ENCODE results near the gene GRID1. TPM values are rescaled to one million over a fixed set of nuclear protein-coding genes. Genes with fewer than 3 reads are reported as not detected.

The GRID1 gene
- total and polyA plus RNA-seq, 7 experiments from 2014 or later, result not detected

DNA sequence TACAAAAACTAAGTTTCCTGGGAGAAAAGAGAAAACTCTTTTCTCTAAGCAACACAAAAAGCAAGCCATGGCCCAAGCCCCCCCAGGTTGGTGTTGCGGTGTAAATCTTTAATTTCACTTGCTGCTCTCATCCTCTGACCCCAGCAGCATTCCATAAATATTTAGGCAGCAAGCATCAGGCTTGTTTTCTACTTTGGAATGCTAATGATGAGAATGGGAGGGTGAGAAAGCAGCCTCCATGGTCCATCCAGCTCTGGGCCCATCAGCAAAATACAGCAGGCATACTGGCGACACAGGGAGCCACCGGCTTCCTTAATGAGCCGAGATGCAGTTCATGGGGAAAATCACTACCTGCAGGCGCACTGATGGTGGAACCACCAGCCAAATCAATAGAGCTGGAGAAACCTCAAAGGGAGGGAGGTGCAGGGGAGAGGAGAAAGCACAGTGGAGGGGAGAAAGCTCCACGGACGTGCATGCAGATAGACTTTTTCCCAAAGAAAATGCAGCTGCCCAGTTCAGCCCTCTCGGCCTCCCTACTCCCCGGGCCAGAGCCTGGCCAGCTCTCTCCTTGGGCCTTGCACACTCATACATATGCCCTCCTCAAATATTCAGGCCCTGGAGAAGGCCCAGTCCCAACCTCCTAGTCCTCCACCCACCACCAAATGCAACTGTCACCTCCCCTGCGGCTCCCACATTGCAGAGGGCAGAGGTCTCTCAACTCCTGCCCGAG lies 131.9 kb downstream of the GRID1 start:
- peaks cover 0 to 9% (median 0%) of the 10 kb centered on the region in 5 donors for H3K27me3 Mint-ChIP-seq
- H3K27ac ChIP-seq (ENCODE audit: low read depth, low read length), result no peak overlapping the region
- H3K9me3 Mint-ChIP-seq, result peaks cover 0 to 14% (median 3%) of the 10 kb centered on the region in 11 donors
- no peaks in the 10 kb centered on the region for H3K4me1 ChIP-seq (ENCODE audit: control insufficient read depth in 2 of 2, insufficient read depth in 2 of 2, low read length in 2 of 2)
- H3K4me3 ChIP-seq (ENCODE audit: low read length), result no peak overlapping the region
- H3K36me3 Mint-ChIP-seq, result peaks cover 0 to 5% (median 4%) of the 10 kb centered on the region in 5 donors
- intact Hi-C loops (cut with micrococcal nuclease), result no loop called here
- DNase-seq (no peak), ATAC-seq (no peak)
- H3K4me3 Mint-ChIP-seq, result no peak overlapping the region
- ChIA-PET POLR2A (no interaction called here), CTCF (no interaction called here)
- H3K27ac Mint-ChIP-seq, result no peak overlapping the region
- no peaks in the 10 kb centered on the region for H3K9me3 ChIP-seq (ENCODE audit: control insufficient read depth in 2 of 3, low read length in 3 of 3)
- no peaks in the 10 kb centered on the region for H3K36me3 ChIP-seq (ENCODE audit: control insufficient read depth in 2 of 3, insufficient read depth in 3 of 3, low read length in 3 of 3)
- H3K4me1 Mint-ChIP-seq, result no peaks in the 10 kb centered on the region
- H3K27me3 ChIP-seq (ENCODE audit: control insufficient read depth in 2 of 2, insufficient read depth in 2 of 2, low read length in 2 of 2), result no peaks in the 10 kb centered on the region

DNA sequence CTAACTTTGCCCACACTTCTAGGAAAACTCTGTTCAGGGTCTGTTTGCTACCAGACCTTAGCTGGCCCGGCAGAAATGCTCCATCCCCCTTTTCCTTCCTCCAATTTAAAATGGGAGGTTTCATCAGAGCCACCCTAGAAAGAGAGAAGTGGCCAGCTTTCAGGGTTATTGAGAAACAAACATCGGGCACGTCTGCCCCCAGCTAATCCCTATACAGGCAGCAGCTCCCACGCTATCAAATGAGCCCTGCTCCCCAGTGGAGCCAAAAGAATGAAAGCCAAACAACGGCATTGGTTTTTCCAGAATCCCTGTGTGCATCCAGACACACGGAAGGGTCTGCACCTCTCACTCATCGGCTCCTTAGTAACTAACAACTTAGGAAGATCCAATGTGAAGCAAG lies 132.5 kb downstream of the GRID1 start:
- Histone ChIP-seq H3K4me3 (ENCODE audit: low read length) (no peak overlapping the region), H3K27ac (ENCODE audit: low read depth, low read length) (no peak overlapping the region), H3K36me3 (ENCODE audit: control insufficient read depth in 2 of 3, insufficient read depth in 3 of 3, low read length in 3 of 3) (no peaks in the 10 kb centered on the region), H3K4me1 (ENCODE audit: control insufficient read depth in 2 of 2, insufficient read depth in 2 of 2, low read length in 2 of 2) (no peaks in the 10 kb centered on the region), H3K27me3 (ENCODE audit: control insufficient read depth in 2 of 2, insufficient read depth in 2 of 2, low read length in 2 of 2) (no peaks in the 10 kb centered on the region), H3K9me3 (ENCODE audit: control insufficient read depth in 2 of 3, low read length in 3 of 3) (no peaks in the 10 kb centered on the region)
- no peak for DNase-seq
- Mint-ChIP-seq H3K4me1 (no peaks in the 10 kb centered on the region), H3K4me3 (no peak overlapping the region), H3K27ac (no peak overlapping the region), H3K36me3 (peaks cover 0 to 5% (median 4%) of the 10 kb centered on the region in 5 donors), H3K27me3 (peaks cover 0 to 9% (median 0%) of the 10 kb centered on the region in 5 donors), H3K9me3 (peaks cover 0 to 14% (median 3%) of the 10 kb centered on the region in 11 donors)
- intact Hi-C loops (cut with micrococcal nuclease), result no loop called here
- POLR2A ChIA-PET, result no interaction called here
- CTCF ChIA-PET, result no interaction called here
- no peak for ATAC-seq

DNA sequence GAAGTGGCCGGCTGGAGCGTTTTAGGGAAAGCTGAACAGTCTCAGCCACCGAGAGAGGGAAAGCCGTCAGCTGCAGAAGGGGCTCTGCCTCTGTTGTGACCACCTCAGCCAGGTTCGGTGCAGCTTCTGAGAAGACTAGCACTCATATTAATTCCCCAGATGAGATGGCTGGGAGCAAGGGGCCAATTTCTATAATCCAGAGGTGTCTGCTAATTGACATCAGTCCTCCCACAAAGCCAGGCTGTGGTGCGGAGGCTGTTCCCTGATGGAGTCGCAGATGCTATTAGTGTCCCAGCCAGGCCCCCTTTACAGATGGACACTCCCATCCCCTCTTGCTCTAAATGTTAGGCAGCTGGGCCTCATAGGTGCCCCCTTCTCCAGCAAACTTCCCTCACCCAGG lies 133.5 kb downstream of the GRID1 start:
- no peaks in the 10 kb centered on the region for H3K4me1 Mint-ChIP-seq
- intact Hi-C loops (cut with micrococcal nuclease), result no loop called here
- no peaks in the 10 kb centered on the region for H3K9me3 ChIP-seq (ENCODE audit: control insufficient read depth in 2 of 3, low read length in 3 of 3)
- DNase-seq (no peak), ATAC-seq (no peak)
- no peak overlapping the region for H3K27ac ChIP-seq (ENCODE audit: low read depth, low read length)
- H3K27me3 Mint-ChIP-seq, result peaks cover 0 to 9% (median 0%) of the 10 kb centered on the region in 5 donors
- H3K36me3 ChIP-seq (ENCODE audit: control insufficient read depth in 2 of 3, insufficient read depth in 3 of 3, low read length in 3 of 3), result no peaks in the 10 kb centered on the region
- POLR2A ChIA-PET, result no interaction called here
- CTCF ChIA-PET, result no interaction called here
- H3K27ac Mint-ChIP-seq, result no peak overlapping the region
- H3K36me3 Mint-ChIP-seq, result peaks cover 0 to 5% (median 4%) of the 10 kb centered on the region in 5 donors
- peaks cover 0 to 14% (median 3%) of the 10 kb centered on the region in 11 donors for H3K9me3 Mint-ChIP-seq
- H3K27me3 ChIP-seq (ENCODE audit: control insufficient read depth in 2 of 2, insufficient read depth in 2 of 2, low read length in 2 of 2), result no peaks in the 10 kb centered on the region
- no peak overlapping the region for H3K4me3 Mint-ChIP-seq
- no peak overlapping the region for H3K4me3 ChIP-seq (ENCODE audit: low read length)
- no peaks in the 10 kb centered on the region for H3K4me1 ChIP-seq (ENCODE audit: control insufficient read depth in 2 of 2, insufficient read depth in 2 of 2, low read length in 2 of 2)

DNA sequence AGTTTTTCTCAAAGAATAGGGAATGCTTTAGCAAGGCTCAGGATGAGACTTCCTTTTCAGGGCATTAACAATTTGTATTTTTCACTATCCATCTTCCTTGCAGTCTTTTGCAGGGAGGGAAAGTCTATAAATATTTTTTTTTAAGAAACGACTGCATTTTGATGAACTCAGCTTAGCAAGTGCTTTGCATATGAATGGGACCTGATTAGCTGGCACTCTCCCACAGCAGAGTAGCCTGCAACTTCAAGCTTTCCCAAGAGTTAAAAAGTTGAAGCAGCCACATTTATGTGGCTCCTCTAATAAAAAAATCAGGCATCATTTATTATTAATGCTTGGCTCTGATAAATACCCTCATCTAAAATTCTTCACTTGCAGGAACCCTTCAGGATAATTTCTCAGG lies 134.0 kb downstream of the GRID1 start:
- intact Hi-C loops (cut with micrococcal nuclease), result no loop called here
- H3K27me3 Mint-ChIP-seq, result peaks cover 0 to 9% (median 0%) of the 10 kb centered on the region in 5 donors
- H3K9me3 Mint-ChIP-seq, result peaks cover 0 to 10% (median 2%) of the 10 kb centered on the region in 11 donors

DNA sequence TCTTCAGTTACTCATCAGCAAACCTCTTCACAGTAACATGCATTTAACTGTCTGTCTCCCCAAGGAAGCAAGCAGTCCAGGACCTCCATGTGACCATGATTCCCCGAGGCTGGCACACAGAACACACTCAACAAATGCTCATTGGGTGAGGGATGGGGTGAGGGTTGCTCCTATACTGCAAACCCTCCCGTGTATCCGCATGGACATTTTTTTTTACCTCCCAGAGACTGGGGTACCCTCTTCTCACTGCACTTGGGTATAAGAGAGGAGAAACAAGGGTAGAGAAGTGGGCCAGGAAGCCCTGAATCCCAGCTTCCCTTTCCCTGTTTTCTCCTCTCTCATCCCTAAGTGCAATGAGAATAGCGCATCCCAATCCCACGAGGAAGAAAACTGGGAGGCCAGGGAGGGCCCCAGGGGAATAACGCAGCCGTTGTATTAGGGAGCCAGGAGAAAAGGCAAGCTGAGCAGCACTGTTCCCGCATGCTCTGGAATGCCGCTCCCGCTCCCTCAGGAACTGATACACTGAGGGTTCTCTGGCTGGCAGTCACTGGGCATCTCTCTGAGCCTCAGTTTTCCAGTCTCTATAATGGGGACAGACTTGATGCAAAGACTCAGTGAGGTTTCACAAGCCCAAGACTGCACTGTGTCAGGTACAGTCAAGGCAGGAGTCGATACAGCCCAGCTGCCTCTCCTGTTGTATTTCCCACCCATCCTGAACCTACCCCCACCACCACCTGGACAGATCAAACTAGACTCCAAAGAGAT lies 134.6 kb downstream of the GRID1 start:
- Histone ChIP-seq H3K4me3 (ENCODE audit: low read length) (no peak overlapping the region), H3K4me1 (ENCODE audit: control insufficient read depth in 2 of 2, insufficient read depth in 2 of 2, low read length in 2 of 2) (no peaks in the 10 kb centered on the region), H3K36me3 (ENCODE audit: control insufficient read depth in 2 of 3, insufficient read depth in 3 of 3, low read length in 3 of 3) (no peaks in the 10 kb centered on the region), H3K27ac (ENCODE audit: low read depth, low read length) (no peak overlapping the region), H3K27me3 (ENCODE audit: control insufficient read depth in 2 of 2, insufficient read depth in 2 of 2, low read length in 2 of 2) (no peaks in the 10 kb centered on the region), H3K9me3 (ENCODE audit: control insufficient read depth in 2 of 3, low read length in 3 of 3) (no peaks in the 10 kb centered on the region)
- Mint-ChIP-seq H3K9me3 (peaks cover 0 to 5% (median 0%) of the 10 kb centered on the region in 11 donors), H3K36me3 (peaks cover 0 to 4% (median 0%) of the 10 kb centered on the region in 5 donors), H3K4me1 (peaks cover 0 to 3% (median 0%) of the 10 kb centered on the region in 7 donors), H3K27ac (no peak overlapping the region), H3K27me3 (peaks cover 0 to 9% (median 0%) of the 10 kb centered on the region in 5 donors), H3K4me3 (no peak overlapping the region)
- CTCF ChIA-PET, result no interaction called here
- no peak for DNase-seq
- intact Hi-C loops (cut with micrococcal nuclease), result no loop called here
- POLR2A ChIA-PET, result no interaction called here
- no peak for ATAC-seq

More for the DNA sequence above, 134.0 kb downstream of the GRID1 start:
- DNase-seq (no peak), ATAC-seq (no peak)
- ChIA-PET CTCF (no interaction called here), POLR2A (no interaction called here)
- Histone ChIP-seq H3K9me3 (ENCODE audit: control insufficient read depth in 2 of 3, low read length in 3 of 3) (no peaks in the 10 kb centered on the region), H3K36me3 (ENCODE audit: control insufficient read depth in 2 of 3, insufficient read depth in 3 of 3, low read length in 3 of 3) (no peaks in the 10 kb centered on the region), H3K4me1 (ENCODE audit: control insufficient read depth in 2 of 2, insufficient read depth in 2 of 2, low read length in 2 of 2) (no peaks in the 10 kb centered on the region), H3K27ac (ENCODE audit: low read depth, low read length) (no peak overlapping the region), H3K4me3 (ENCODE audit: low read length) (no peak overlapping the region), H3K27me3 (ENCODE audit: control insufficient read depth in 2 of 2, insufficient read depth in 2 of 2, low read length in 2 of 2) (no peaks in the 10 kb centered on the region)
- H3K36me3 Mint-ChIP-seq, result peaks cover 0 to 4% (median 2%) of the 10 kb centered on the region in 5 donors
- H3K4me3 Mint-ChIP-seq, result no peak overlapping the region
- H3K27ac Mint-ChIP-seq, result no peak overlapping the region
- peaks cover 0 to 3% (median 0%) of the 10 kb centered on the region in 7 donors for H3K4me1 Mint-ChIP-seq

DNA sequence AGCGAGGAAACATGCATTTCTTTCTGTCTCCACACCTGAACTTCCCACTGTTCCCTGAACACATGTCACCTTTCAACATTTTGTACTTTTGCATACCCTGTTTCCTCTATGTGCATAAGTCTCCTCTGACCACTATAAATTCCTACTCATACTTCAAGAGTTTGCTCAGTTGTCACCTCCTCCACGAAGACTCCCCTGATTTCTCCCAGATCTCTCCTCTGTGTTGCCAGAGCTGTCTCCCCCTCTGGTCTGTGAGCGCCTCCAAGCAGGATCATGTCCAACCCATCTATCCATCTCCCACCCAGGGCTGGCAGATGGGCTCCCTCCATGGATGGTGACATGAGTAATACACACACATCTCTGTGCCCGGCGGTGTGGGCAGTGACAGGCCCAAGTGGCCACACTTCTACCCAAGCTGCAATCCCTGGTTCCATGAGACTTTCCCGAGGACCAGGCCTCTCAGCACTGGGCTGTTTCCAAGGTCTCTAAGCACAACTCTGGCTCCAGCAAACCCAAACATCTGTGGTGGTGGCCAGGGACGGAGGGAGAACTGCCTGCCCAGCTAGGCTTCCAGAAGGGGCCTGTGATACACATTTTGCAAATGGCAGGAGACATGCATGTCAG lies 135.9 kb downstream of the GRID1 start:
- Histone ChIP-seq H3K9me3 (ENCODE audit: control insufficient read depth in 2 of 3, low read length in 3 of 3) (no peaks in the 10 kb centered on the region), H3K4me1 (ENCODE audit: control insufficient read depth in 2 of 2, insufficient read depth in 2 of 2, low read length in 2 of 2) (no peaks in the 10 kb centered on the region), H3K4me3 (ENCODE audit: low read length) (no peak overlapping the region), H3K27ac (ENCODE audit: low read depth, low read length) (no peak overlapping the region), H3K36me3 (ENCODE audit: control insufficient read depth in 2 of 3, insufficient read depth in 3 of 3, low read length in 3 of 3) (no peaks in the 10 kb centered on the region), H3K27me3 (ENCODE audit: control insufficient read depth in 2 of 2, insufficient read depth in 2 of 2, low read length in 2 of 2) (no peaks in the 10 kb centered on the region)
- DNase-seq (no peak), ATAC-seq (no peak)
- intact Hi-C loops (cut with micrococcal nuclease), result no loop called here
- ChIA-PET CTCF (no interaction called here), POLR2A (no interaction called here)
- no peaks in the 10 kb centered on the region for H3K36me3 Mint-ChIP-seq
- no peak overlapping the region for H3K27ac Mint-ChIP-seq
- H3K4me3 Mint-ChIP-seq, result no peak overlapping the region
- peaks cover 0 to 8% (median 0%) of the 10 kb centered on the region in 5 donors for H3K27me3 Mint-ChIP-seq
- peaks cover 0 to 3% (median 0%) of the 10 kb centered on the region in 7 donors for H3K4me1 Mint-ChIP-seq
- H3K9me3 Mint-ChIP-seq, result peaks cover 0 to 2% (median 0%) of the 10 kb centered on the region in 11 donors
